ENCODE measurements around the gene OR6N1. TPM values are rescaled to one million over a fixed set of nuclear protein-coding genes. Genes with fewer than 3 reads are reported as not detected.

The OR6N1 gene
- total and polyA plus RNA-seq, 2 of the 4 experiments (the other 2 are of a cell fraction): not detected

DNA sequence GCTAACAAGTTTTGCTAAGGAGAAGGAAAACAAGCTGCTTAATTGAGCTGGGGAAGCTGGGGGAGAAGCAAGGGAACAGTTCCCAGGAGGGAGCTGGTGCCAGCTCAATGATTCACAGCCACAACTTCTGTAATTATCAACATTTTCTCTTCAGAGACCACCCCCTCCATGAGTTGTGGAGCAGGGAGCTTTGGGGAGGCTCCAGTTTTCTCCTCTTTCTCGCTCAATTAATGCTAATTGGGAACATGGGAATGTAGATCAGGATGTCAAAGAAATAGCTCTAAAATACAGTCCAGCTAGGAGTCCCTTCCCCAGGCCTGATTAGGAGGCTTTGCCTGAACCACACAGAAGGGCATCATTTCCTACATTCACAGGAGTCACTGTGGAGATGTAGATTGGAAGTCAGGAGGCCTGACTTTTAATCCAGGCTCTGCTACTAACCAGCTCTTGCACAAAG lies 47.0 kb upstream of the OR6N1 start:
- no peak overlapping the region for H4K5ac ChIP-seq (ENCODE audit: low read depth, low read length)
- no peak overlapping the region for H2BK15ac ChIP-seq (ENCODE audit: low read depth, low read length)
- H4K20me1 ChIP-seq (ENCODE audit: insufficient read depth, low read length): no peaks in the 10 kb centered on the region
- no peak overlapping the region for H3K56ac ChIP-seq (ENCODE audit: extremely low read depth, insufficient read depth, low read length)
- H3K14ac ChIP-seq (replicated peaks; ENCODE audit: low read depth, low read length): no peak overlapping the region
- no peak overlapping the region for H3K9ac ChIP-seq (ENCODE audit: low read depth, low read length)
- H3K4ac ChIP-seq (ENCODE audit: low read depth, low read length): no peak overlapping the region
- TF ChIP-seq, protein P1, sequence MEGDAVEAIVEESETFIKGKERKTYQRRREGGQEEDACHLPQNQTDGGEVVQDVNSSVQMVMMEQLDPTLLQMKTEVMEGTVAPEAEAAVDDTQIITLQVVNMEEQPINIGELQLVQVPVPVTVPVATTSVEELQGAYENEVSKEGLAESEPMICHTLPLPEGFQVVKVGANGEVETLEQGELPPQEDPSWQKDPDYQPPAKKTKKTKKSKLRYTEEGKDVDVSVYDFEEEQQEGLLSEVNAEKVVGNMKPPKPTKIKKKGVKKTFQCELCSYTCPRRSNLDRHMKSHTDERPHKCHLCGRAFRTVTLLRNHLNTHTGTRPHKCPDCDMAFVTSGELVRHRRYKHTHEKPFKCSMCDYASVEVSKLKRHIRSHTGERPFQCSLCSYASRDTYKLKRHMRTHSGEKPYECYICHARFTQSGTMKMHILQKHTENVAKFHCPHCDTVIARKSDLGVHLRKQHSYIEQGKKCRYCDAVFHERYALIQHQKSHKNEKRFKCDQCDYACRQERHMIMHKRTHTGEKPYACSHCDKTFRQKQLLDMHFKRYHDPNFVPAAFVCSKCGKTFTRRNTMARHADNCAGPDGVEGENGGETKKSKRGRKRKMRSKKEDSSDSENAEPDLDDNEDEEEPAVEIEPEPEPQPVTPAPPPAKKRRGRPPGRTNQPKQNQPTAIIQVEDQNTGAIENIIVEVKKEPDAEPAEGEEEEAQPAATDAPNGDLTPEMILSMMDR (conservative IDR thresholded peaks at IDR 0.05; ENCODE audit: low read depth, low read length): no peak
- TF ChIP-seq USF2 (IDR thresholded peaks at IDR 0.05; ENCODE audit: low read depth, low read length): no peak
- no peak for TF ChIP-seq SMC3 (IDR thresholded peaks at IDR 0.05; ENCODE audit: low read depth, low read length)
- no peak for TF ChIP-seq RFX5 (IDR thresholded peaks at IDR 0.05; ENCODE audit: low read depth, low read length)
- TF ChIP-seq POLR2A (IDR thresholded peaks at IDR 0.05; ENCODE audit: low read depth, low read length): no peak
- no peak for TF ChIP-seq CEBPB (IDR thresholded peaks at IDR 0.05; ENCODE audit: low read depth, low read length)
- TF ChIP-seq RCOR1 (IDR thresholded peaks at IDR 0.05; ENCODE audit: insufficient replicate concordance, low read length): no peak
- TF ChIP-seq MAZ (IDR thresholded peaks at IDR 0.05; ENCODE audit: borderline replicate concordance, low read depth, low read length): no peak
- TF ChIP-seq MAFK (IDR thresholded peaks at IDR 0.05; ENCODE audit: low read depth, low read length): no peak
- TF ChIP-seq RAD21 (IDR thresholded peaks at IDR 0.05; ENCODE audit: low read length): no peak
- no peak for TF ChIP-seq FOS (IDR thresholded peaks at IDR 0.05; ENCODE audit: low read depth, low read length)
- in situ Hi-C loops (cut with MboI; ENCODE audit: low sequenced_read_pairs): no loop called here
- no peak overlapping the region for H2AK9ac ChIP-seq (replicated peaks; ENCODE audit: low read depth, low read length, poor library complexity)
- no peak overlapping the region for H2BK20ac ChIP-seq (ENCODE audit: low read depth, low read length)
- ChIA-PET CTCF (no interaction called here), POLR2A (ENCODE audit: unreplicated experiment) (no interaction called here)
- no peak for ATAC-seq (ENCODE audit: low read depth)
- H3K4me3 ChIP-seq (ENCODE audit: insufficient read depth, low read depth, low read length): no peak overlapping the region
- BruUV-seq (replicated peaks): no TSS peak
- no peak overlapping the region for H3K4me2 ChIP-seq (ENCODE audit: low read depth, low read length)
- H3K79me1 ChIP-seq (ENCODE audit: low read depth in 1 of 2, low read length in 2 of 2): no peaks in the 10 kb centered on the region
- H2AK5ac ChIP-seq (ENCODE audit: low read depth, low read length): no peak overlapping the region
- no peak overlapping the region for H4K91ac ChIP-seq (ENCODE audit: insufficient read depth, low read depth, low read length)
- dilution Hi-C loops (cut with HindIII; ENCODE audit: low sequenced_read_pairs, unreplicated experiment): no loop called here
- H4K8ac ChIP-seq (ENCODE audit: low read depth in 2 of 2, low read length in 2 of 2): no peak overlapping the region
- H3K18ac ChIP-seq (ENCODE audit: low read depth, low read length): no peak overlapping the region
- no peak overlapping the region for H2AFZ ChIP-seq (replicated peaks; ENCODE audit: low read length, poor library complexity)
- intact Hi-C loops (cut with micrococcal nuclease): no loop called here
- no peaks in the 10 kb centered on the region for H3K27me3 ChIP-seq (ENCODE audit: control insufficient read depth, insufficient read depth, low read length)
- no peak overlapping the region for H2BK120ac ChIP-seq (ENCODE audit: low read depth, low read length)
- H3K23ac ChIP-seq (ENCODE audit: low read depth, low read length): no peak overlapping the region
- WGBS, 2 experiments (ENCODE audit: extremely low coverage in 2 of 2, insufficient read length in 1 of 2): no CpG with 5 or more reads among the region's 1 CpG
- no peaks in the 10 kb centered on the region for H3K4me1 ChIP-seq (ENCODE audit: control insufficient read depth, insufficient read depth, low read length)
- no peak overlapping the region for H2BK5ac ChIP-seq (ENCODE audit: low read depth, low read length, poor library complexity, severe bottlenecking)
- DNase-seq: no peak
- H3K27ac ChIP-seq (ENCODE audit: insufficient read depth, low read length): no peak overlapping the region
- no peaks in the 10 kb centered on the region for H3K36me3 ChIP-seq (ENCODE audit: control insufficient read depth, insufficient read depth, low read length)
- H3K9me1 ChIP-seq (ENCODE audit: insufficient read depth, low read length): no peaks in the 10 kb centered on the region
- no peaks in the 10 kb centered on the region for H3K9me3 ChIP-seq (ENCODE audit: control insufficient read depth, insufficient read depth, low read length)
